K562 (cell line): ENCODE results near the gene POLR2L. TPM values are rescaled to one million over a fixed set of nuclear protein-coding genes. Genes with fewer than 3 reads are reported as not detected.

Source experiments
- CREM ChIP-seq: IDR thresholded peaks from 2 replicates; pipeline ENCODE4 v1.6.1; 2014; ENCODE audit warnings: antibody characterized with exemption, low read depth
- FIP1L1 ChIP-seq: fragments of 200-400 bp; formaldehyde crosslinking; IDR thresholded peaks from 2 replicates; pipeline ENCODE4 v1.6.1; 2018; ENCODE audit warnings: mild to moderate bottlenecking, low read depth, low read length; ENCODE audit not compliant: poor library complexity, severe bottlenecking
- KHSRP ChIP-seq: fragments of 450-650 bp; IDR thresholded peaks from 2 replicates; pipeline ENCODE4 v1.6.1; 2017
- NCOA4 ChIP-seq: fragments of 450-650 bp; IDR thresholded peaks from 2 replicates; pipeline ENCODE4 v1.6.1; 2018; ENCODE audit warnings: mild to moderate bottlenecking; ENCODE audit not compliant: partially characterized antibody
- OTX1 ChIP-seq: fragments of 450-650 bp; formaldehyde crosslinking; IDR thresholded peaks from 2 replicates; pipeline ENCODE4 v1.4.0; 2022; ENCODE audit warnings: mild to moderate bottlenecking
- TAF7 ChIP-seq: fragments of 450-650 bp; IDR thresholded peaks from 2 replicates; pipeline ENCODE4 v1.6.1; 2016; ENCODE audit warnings: missing genetic modification characterization, missing compliant biosample characterization
- ZBTB7A ChIP-seq: IDR thresholded peaks from 2 replicates; pipeline ENCODE4 v1.6.1; 2011; ENCODE audit warnings: low read depth, mild to moderate bottlenecking, low read length, moderate library complexity, borderline replicate concordance; ENCODE audit not compliant: control insufficient read depth
- ZNF232 ChIP-seq: sonication (generic); formaldehyde crosslinking; IDR thresholded peaks from 2 replicates; pipeline ENCODE4 v1.8.0; 2022; ENCODE audit warnings: mild to moderate bottlenecking, missing genetic modification reagents
- ZNF3 ChIP-seq: fragments of 250-450 bp; sonication (Bioruptor Pico); IDR thresholded peaks from 2 replicates; pipeline ENCODE4 v1.5.0; 2021; ENCODE audit warnings: mild to moderate bottlenecking, moderate library complexity
- ZNF644 ChIP-seq: fragments of 200-800 bp; sonication (Bioruptor generic); IDR thresholded peaks from 2 replicates; pipeline ENCODE4 v1.6.1; 2016; ENCODE audit warnings: low read depth, missing genetic modification characterization, missing compliant biosample characterization
- polyA plus RNA-seq, 8 experiments: library from polyadenylated mRNA; depleted of rRNA in 4 of 8; stranded (reverse) in 5 of 8; unstranded in 3 of 8; fragments of >200 nt; fragmentation: Nextera tagmentation in 2 of 8; fragmentation: Illumina TruSeq in 1 of 8; extraction: Ambion mirVana in 2 of 8; extraction: Trizol in 1 of 8; gene quantifications; 2 replicates each; pipeline versions ENCODE4 v1.2.1 to v1.2.3, GENCODE V29; 2011 to 2014; ENCODE audit warnings: inconsistent platforms in 1 of 8, missing spikeins in 1 of 8
- total RNA-seq, 7 experiments: library from RNA; depleted of rRNA in 6 of 7; stranded (reverse); fragments of >200 nt in 6 of 7; fragmentation: Illumina TruSeq in 2 of 7; extraction: Trizol in 2 of 7; gene quantifications; 2 replicates each; pipeline versions ENCODE4 v1.2.1 to v1.2.3, GENCODE V29; 2011 to 2021; ENCODE audit warnings: low replicate concordance in 1 of 7
- TF ChIP-seq, protein P1 (sequence below), 2 experiments: fragments of 450-650 bp; formaldehyde crosslinking in 1 of 2; IDR thresholded peaks; 2 replicates each; pipeline versions ENCODE4 v1.4.0 to v1.6.1; 2014 to 2020; ENCODE audit warnings: mild to moderate bottlenecking in 2 of 2, borderline replicate concordance in 1 of 2, low read depth in 1 of 2
- TF ChIP-seq, protein P2 (sequence below), 2 experiments: fragments of 150-350 bp in 1 of 2; IDR thresholded peaks; 2 replicates each; pipeline ENCODE4 v1.6.1; 2012 to 2016; ENCODE audit warnings: low read depth in 2 of 2, low read length in 2 of 2, mild to moderate bottlenecking in 1 of 2, moderate library complexity in 1 of 2
- TF ChIP-seq, protein P3 (sequence below): fragments of 250-450 bp; sonication (Bioruptor Pico); IDR thresholded peaks from 2 replicates; pipeline ENCODE4 v1.4.0; 2020; ENCODE audit warnings: mild to moderate bottlenecking

POLR2L gene
- total and polyA plus RNA-seq, 9 of the 15 experiments (the other 6 are each of a cell fraction or from before 2014, with no cell fraction given), result 38.3 to 688 (median 108) TPM

GRCh38 chr11:824292-824880, 17.9 kb downstream of the POLR2L start (continued):
- TF ChIP-seq ZNF3 (no peak), ZNF232 (no peak), FIP1L1 (peak; percentile 36), CREM (no peak), NCOA4 (no peak), ZBTB7A (0 out of 2 replicates have a peak, but pooled peaks have one; percentile 26), KHSRP (no peak), TAF7 (tag) (no peak), ZNF644 (tag) (no peak), OTX1 (CRISPR knock-in tag) (no peak)
- TF ChIP-seq, protein P1, sequence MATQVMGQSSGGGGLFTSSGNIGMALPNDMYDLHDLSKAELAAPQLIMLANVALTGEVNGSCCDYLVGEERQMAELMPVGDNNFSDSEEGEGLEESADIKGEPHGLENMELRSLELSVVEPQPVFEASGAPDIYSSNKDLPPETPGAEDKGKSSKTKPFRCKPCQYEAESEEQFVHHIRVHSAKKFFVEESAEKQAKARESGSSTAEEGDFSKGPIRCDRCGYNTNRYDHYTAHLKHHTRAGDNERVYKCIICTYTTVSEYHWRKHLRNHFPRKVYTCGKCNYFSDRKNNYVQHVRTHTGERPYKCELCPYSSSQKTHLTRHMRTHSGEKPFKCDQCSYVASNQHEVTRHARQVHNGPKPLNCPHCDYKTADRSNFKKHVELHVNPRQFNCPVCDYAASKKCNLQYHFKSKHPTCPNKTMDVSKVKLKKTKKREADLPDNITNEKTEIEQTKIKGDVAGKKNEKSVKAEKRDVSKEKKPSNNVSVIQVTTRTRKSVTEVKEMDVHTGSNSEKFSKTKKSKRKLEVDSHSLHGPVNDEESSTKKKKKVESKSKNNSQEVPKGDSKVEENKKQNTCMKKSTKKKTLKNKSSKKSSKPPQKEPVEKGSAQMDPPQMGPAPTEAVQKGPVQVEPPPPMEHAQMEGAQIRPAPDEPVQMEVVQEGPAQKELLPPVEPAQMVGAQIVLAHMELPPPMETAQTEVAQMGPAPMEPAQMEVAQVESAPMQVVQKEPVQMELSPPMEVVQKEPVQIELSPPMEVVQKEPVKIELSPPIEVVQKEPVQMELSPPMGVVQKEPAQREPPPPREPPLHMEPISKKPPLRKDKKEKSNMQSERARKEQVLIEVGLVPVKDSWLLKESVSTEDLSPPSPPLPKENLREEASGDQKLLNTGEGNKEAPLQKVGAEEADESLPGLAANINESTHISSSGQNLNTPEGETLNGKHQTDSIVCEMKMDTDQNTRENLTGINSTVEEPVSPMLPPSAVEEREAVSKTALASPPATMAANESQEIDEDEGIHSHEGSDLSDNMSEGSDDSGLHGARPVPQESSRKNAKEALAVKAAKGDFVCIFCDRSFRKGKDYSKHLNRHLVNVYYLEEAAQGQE (IDR thresholded peaks at IDR 0.05; ENCODE audit: borderline replicate concordance), result no peak
- TF ChIP-seq, protein P1 (CRISPR knock-in tag; IDR thresholded peaks at IDR 0.05; ENCODE audit: low read depth), result no peak
- TF ChIP-seq, protein P2, sequence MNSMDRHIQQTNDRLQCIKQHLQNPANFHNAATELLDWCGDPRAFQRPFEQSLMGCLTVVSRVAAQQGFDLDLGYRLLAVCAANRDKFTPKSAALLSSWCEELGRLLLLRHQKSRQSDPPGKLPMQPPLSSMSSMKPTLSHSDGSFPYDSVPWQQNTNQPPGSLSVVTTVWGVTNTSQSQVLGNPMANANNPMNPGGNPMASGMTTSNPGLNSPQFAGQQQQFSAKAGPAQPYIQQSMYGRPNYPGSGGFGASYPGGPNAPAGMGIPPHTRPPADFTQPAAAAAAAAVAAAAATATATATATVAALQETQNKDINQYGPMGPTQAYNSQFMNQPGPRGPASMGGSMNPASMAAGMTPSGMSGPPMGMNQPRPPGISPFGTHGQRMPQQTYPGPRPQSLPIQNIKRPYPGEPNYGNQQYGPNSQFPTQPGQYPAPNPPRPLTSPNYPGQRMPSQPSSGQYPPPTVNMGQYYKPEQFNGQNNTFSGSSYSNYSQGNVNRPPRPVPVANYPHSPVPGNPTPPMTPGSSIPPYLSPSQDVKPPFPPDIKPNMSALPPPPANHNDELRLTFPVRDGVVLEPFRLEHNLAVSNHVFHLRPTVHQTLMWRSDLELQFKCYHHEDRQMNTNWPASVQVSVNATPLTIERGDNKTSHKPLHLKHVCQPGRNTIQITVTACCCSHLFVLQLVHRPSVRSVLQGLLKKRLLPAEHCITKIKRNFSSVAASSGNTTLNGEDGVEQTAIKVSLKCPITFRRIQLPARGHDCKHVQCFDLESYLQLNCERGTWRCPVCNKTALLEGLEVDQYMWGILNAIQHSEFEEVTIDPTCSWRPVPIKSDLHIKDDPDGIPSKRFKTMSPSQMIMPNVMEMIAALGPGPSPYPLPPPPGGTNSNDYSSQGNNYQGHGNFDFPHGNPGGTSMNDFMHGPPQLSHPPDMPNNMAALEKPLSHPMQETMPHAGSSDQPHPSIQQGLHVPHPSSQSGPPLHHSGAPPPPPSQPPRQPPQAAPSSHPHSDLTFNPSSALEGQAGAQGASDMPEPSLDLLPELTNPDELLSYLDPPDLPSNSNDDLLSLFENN (IDR thresholded peaks at IDR 0.05; ENCODE audit: low read depth in 2 of 2, low read length in 2 of 2), result no peak
- TF ChIP-seq, protein P3, sequence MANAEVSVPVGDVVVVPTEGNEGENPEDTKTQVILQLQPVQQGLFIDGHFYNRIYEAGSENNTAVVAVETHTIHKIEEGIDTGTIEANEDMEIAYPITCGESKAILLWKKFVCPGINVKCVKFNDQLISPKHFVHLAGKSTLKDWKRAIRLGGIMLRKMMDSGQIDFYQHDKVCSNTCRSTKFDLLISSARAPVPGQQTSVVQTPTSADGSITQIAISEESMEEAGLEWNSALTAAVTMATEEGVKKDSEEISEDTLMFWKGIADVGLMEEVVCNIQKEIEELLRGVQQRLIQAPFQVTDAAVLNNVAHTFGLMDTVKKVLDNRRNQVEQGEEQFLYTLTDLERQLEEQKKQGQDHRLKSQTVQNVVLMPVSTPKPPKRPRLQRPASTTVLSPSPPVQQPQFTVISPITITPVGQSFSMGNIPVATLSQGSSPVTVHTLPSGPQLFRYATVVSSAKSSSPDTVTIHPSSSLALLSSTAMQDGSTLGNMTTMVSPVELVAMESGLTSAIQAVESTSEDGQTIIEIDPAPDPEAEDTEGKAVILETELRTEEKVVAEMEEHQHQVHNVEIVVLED (CRISPR knock-in tag), result no peak
- TF ChIP-seq, all 486 proteins: peak for 5
